MCF 10A (cell line): ENCODE results near the gene CETN1. TPM values are rescaled to one million over a fixed set of nuclear protein-coding genes. Genes with fewer than 3 reads are reported as not detected.

Source experiments
- Bru-seq: library from RNA; stranded (reverse); fragments of 400-500 nt; gene quantifications from one replicate; lab custom pipeline; 2021; lab: Mats Ljungman, UMichigan
- BruChase-seq, 2 experiments: library from RNA; stranded (reverse); fragments of 400-500 nt; gene quantifications; one replicate each; lab custom pipeline; 2021; lab: Mats Ljungman, UMichigan
- BruUV-seq: library from RNA; stranded (reverse); fragments of 400-500 nt; replicated peaks from 2 replicates; lab custom pipeline; 2021; lab: Mats Ljungman, UMichigan
- CTCF ChIA-PET: fragments of 300-600 bp; sonication (Branson Sonifier 250); formaldehyde crosslinking; extraction: SDS; loops from one replicate; lab custom pipeline; 2021; ENCODE audit warnings: antibody characterized with exemption, inconsistent platforms; lab: Yijun Ruan, JAX
- POLR2A ChIA-PET: fragments of 300-600, 350-650 bp; sonication (Branson Sonifier 250); formaldehyde crosslinking; extraction: SDS; loops from one replicate; lab custom pipeline; 2020; ENCODE audit warnings: antibody characterized with exemption, inconsistent platforms; lab: Yijun Ruan, JAX
- DNase-seq: peaks from one replicate; pipeline ENCODE4 v3.0.0-alpha.2; 2018; ENCODE audit not compliant: unreplicated experiment
- H3K27ac Mint-ChIP-seq: one replicate; pipeline ENCODE4 v1.8.0; 2022; ENCODE audit warnings: mild to moderate bottlenecking, low read depth, mixed read lengths; ENCODE audit not compliant: unreplicated experiment
- H3K27me3 Mint-ChIP-seq: one replicate; pipeline ENCODE4 v1.8.0; 2022; ENCODE audit warnings: mixed read lengths; ENCODE audit not compliant: insufficient read depth, unreplicated experiment
- H3K36me3 Mint-ChIP-seq: one replicate; pipeline ENCODE4 v1.8.0; 2022; ENCODE audit warnings: mild to moderate bottlenecking, moderate library complexity, mixed read lengths; ENCODE audit not compliant: insufficient read depth, unreplicated experiment
- H3K4me1 Mint-ChIP-seq: one replicate; pipeline ENCODE4 v1.8.0; 2022; ENCODE audit warnings: mixed read lengths; ENCODE audit not compliant: insufficient read depth, unreplicated experiment
- H3K4me3 Mint-ChIP-seq: one replicate; pipeline ENCODE4 v1.8.0; 2022; ENCODE audit warnings: mild to moderate bottlenecking, moderate library complexity, mixed read lengths; ENCODE audit not compliant: unreplicated experiment
- H3K9me3 Mint-ChIP-seq: one replicate; pipeline ENCODE4 v1.8.0; 2022; ENCODE audit warnings: mixed read lengths; ENCODE audit not compliant: unreplicated experiment
- intact Hi-C: fragments of 100-400 bp; cut with micrococcal nuclease; formaldehyde crosslinking; loops from 2 replicates; pipeline ENCODE4 v1.14.1; 2022
- long read RNA-seq: library from polyadenylated mRNA; stranded (forward); transcript quantifications from one replicate; pipeline ENCODE4 v2.0.0, GENCODE V29; 2022
- total RNA-seq: library from RNA; stranded (reverse); gene quantifications from 2 replicates; pipeline ENCODE4 v1.2.3, GENCODE V29; 2022
- TF ChIP-seq, protein P1 (sequence below): fragments of 200-600 bp; IDR thresholded peaks from one replicate; pipeline ENCODE4 v1.8.0; 2022; ENCODE audit warnings: antibody characterized with exemption, mild to moderate bottlenecking; ENCODE audit not compliant: unreplicated experiment

Gene CETN1
- total RNA-seq (not detected in 2 replicates), Bru-seq, nascent RNA (not detected), BruChase-seq, experiment 1, labeled RNA remaining after a 6-hour chase (not detected), BruChase-seq, experiment 2, labeled RNA remaining after a 2-hour chase (not detected)
- long read RNA-seq, result 0 reads

DNA sequence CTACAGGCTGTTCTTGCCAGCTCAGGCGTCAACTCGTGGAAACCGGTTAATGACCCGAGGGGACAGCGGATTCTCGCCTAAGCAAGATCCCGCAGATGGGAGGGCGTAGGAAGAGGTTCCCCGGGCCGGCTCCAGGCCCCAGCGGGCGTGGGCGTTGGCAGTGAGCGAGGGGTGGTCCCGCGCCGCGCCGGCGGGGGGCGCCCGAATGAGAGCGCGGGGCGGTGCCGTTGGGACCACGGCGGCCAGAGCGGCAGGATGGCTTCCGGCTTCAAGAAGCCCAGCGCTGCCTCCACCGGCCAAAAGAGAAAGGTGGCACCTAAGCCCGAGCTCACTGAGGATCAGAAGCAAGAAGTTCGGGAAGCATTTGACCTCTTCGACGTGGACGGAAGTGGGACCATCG is at the start of gene CETN1:
CETN1 (plus strand) TSS at position 227 of the 400 bp plus-strand sequence; CDS start at position 256, 29 bp downstream.
- intact Hi-C loops, result no loop called here
- TF ChIP-seq, protein P1, sequence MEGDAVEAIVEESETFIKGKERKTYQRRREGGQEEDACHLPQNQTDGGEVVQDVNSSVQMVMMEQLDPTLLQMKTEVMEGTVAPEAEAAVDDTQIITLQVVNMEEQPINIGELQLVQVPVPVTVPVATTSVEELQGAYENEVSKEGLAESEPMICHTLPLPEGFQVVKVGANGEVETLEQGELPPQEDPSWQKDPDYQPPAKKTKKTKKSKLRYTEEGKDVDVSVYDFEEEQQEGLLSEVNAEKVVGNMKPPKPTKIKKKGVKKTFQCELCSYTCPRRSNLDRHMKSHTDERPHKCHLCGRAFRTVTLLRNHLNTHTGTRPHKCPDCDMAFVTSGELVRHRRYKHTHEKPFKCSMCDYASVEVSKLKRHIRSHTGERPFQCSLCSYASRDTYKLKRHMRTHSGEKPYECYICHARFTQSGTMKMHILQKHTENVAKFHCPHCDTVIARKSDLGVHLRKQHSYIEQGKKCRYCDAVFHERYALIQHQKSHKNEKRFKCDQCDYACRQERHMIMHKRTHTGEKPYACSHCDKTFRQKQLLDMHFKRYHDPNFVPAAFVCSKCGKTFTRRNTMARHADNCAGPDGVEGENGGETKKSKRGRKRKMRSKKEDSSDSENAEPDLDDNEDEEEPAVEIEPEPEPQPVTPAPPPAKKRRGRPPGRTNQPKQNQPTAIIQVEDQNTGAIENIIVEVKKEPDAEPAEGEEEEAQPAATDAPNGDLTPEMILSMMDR, result no peak
- BruUV-seq, result no TSS peak
- no peaks in the 10 kb centered on the region for H3K27me3 Mint-ChIP-seq
- no peaks in the 10 kb centered on the region for H3K9me3 Mint-ChIP-seq
- POLR2A ChIA-PET, result no interaction called here
- no peaks in the 10 kb centered on the region for H3K36me3 Mint-ChIP-seq
- H3K4me3 Mint-ChIP-seq, result no peak within 1 kb of the TSS
- no peak for DNase-seq
- no peaks in the 10 kb centered on the region for H3K4me1 Mint-ChIP-seq
- CTCF ChIA-PET, result no interaction called here
- H3K27ac Mint-ChIP-seq, result no peak within 1 kb of the TSS

DNA sequence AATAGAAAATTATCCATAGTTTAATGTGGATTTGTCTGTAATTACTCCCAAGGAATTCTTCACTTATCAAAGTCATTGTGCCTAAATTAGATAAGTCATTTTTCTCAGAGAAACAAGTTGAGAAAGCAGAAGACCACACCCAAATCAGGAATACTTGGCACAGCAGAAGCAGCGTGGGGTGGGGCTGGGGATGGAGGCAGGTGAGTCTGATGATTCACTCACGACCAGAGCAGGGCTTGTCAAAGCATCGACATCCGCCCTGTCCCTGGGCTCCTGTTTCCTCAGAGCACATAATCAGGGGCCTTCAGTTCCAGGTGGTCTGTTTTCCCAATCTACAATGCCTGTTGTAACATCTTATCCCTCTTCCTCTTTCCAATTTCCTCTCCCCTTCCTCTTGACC is 48.2 kb upstream of the CETN1 start:
- Mint-ChIP-seq H3K9me3 (peaks cover 8% of the 10 kb centered on the region), H3K4me1 (no peaks in the 10 kb centered on the region), H3K27me3 (no peaks in the 10 kb centered on the region), H3K4me3 (no peak overlapping the region), H3K27ac (no peak overlapping the region), H3K36me3 (no peaks in the 10 kb centered on the region)
- CTCF ChIA-PET, result interaction anchor here (0.5 to 0.8 kb wide), 4 partner anchors 18 to 180 kb away, joined by 3 to 5 read pairs (median 4); no protein-coding TSS in a partner anchor
- peak; percentile 70 for DNase-seq
- intact Hi-C loops, result no loop called here
- TF ChIP-seq, protein P1, result no peak
- BruUV-seq, result no TSS peak
- POLR2A ChIA-PET, result interaction anchor here (0.8 to 1.2 kb wide), 2 partner anchors 15 to 67 kb away, joined by 3 to 4 read pairs; no protein-coding TSS in a partner anchor

DNA sequence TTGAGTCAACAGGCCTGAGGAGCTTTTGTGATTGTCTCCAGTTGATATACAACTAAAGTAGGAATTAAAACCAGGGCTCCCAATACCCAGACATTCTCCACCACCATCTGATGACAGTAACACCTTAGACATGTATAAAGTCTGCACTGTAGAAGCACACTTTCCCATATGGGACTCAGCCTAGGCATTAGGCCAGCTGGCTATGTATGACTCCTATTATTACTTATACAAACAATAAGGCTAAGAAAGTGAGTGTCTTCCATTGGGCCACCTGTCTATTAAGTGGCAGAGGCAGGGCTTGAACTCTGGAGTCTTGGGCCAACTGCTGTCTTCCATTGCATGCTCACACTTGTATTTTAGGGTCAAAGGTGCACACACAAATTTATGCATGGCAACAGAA is 47.5 kb upstream of the CETN1 start:
- intact Hi-C loops, result no loop called here
- ChIA-PET POLR2A (interaction anchor here (1.2 kb wide), 1 partner anchor 16 kb away, joined by 3 read pairs; no protein-coding TSS in a partner anchor), CTCF (no interaction called here)
- H3K9me3 Mint-ChIP-seq, result peaks cover 8% of the 10 kb centered on the region
- no peak overlapping the region for H3K27ac Mint-ChIP-seq
- no peaks in the 10 kb centered on the region for H3K4me1 Mint-ChIP-seq
- no peaks in the 10 kb centered on the region for H3K36me3 Mint-ChIP-seq
- no peaks in the 10 kb centered on the region for H3K27me3 Mint-ChIP-seq
- no TSS peak for BruUV-seq
- no peak for DNase-seq
- TF ChIP-seq, protein P1, result no peak
- no peak overlapping the region for H3K4me3 Mint-ChIP-seq

DNA sequence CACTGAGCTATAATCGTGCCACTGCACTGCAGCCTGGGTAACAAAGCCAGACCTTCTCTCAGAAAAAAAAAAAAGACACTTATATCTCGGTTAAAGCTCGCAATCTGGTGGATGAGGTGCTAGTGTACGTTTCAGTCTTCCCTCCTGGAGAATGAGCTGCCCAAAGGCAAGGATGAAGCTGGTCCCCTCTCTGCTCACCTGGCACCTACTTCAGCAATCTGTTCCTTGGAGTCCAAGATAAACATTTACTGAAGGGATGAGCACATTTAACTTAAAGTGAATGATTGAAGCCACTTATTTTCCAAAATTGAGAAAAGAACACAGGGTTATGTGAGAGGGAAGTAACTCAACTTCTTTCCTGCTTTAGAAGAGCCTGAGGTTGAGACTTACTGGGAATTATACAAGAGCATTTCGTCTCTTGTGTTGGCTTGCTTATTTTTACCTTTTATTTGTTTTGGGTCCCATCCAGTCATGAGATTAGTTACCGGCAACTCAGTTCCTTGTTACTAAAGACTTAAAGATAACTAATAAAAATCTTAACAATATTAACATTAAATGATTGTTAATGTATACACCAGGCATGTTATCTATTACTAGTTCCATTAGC is 46.1 kb upstream of the CETN1 start:
- H3K27ac Mint-ChIP-seq, result no peak overlapping the region
- ChIA-PET POLR2A (interaction anchor here (1.2 kb wide), 1 partner anchor 63 kb away, joined by 3 read pairs; the partner anchor contains the start of gene CLUL1), CTCF (interaction anchor here (0.7 kb wide), 1 partner anchor 272 kb away, joined by 3 read pairs; no protein-coding TSS in a partner anchor)
- BruUV-seq, result no TSS peak
- intact Hi-C loops, result no loop called here
- no peaks in the 10 kb centered on the region for H3K4me1 Mint-ChIP-seq
- no peak for DNase-seq
- TF ChIP-seq, protein P1, result no peak
- H3K4me3 Mint-ChIP-seq, result no peak overlapping the region
- no peaks in the 10 kb centered on the region for H3K27me3 Mint-ChIP-seq
- H3K9me3 Mint-ChIP-seq, result peaks cover 8% of the 10 kb centered on the region
- no peaks in the 10 kb centered on the region for H3K36me3 Mint-ChIP-seq
